T-helper 2 cell treated with Interferon-gamma antibody and Interleukin-4, amounts not matched to agents 5 μg/mL and 100 μg/mL, for 36 hours (primary cell): ENCODE results near the gene ABHD4.

ENCODE experiments used
- DNase-seq: peaks from one replicate; pipeline ENCODE4 v3.0.0; 2021; ENCODE audit warnings: low spot score
- H3K27ac Mint-ChIP-seq: one replicate; pipeline ENCODE4 v1.8.0; 2021; ENCODE audit warnings: mild to moderate bottlenecking, mixed read lengths
- H3K27me3 Mint-ChIP-seq: one replicate; pipeline ENCODE4 v1.8.0; 2021; ENCODE audit warnings: low read depth, mixed read lengths
- H3K36me3 Mint-ChIP-seq: one replicate; pipeline ENCODE4 v1.8.0; 2021; ENCODE audit warnings: low read depth, mixed read lengths
- H3K4me1 Mint-ChIP-seq: one replicate; pipeline ENCODE4 v1.8.0; 2021; ENCODE audit warnings: low read depth, mixed read lengths
- H3K4me3 Mint-ChIP-seq: one replicate; pipeline ENCODE4 v1.8.0; 2022; ENCODE audit warnings: mild to moderate bottlenecking, moderate library complexity, mixed read lengths
- H3K9me3 Mint-ChIP-seq: one replicate; pipeline ENCODE4 v1.8.0; 2021; ENCODE audit warnings: mixed read lengths

The ABHD4 gene

GRCh38 chr14:22589096-22589839 lies 8.8 kb upstream of the ABHD4 start, which contains the start of gene DAD1:
Gene DAD1 (minus strand): TSS chr14:22589224. CDS start chr14:22589157, 67 bp downstream.
- peak within 1 kb of the TSS; percentile 99 for H3K4me3 Mint-ChIP-seq
- H3K36me3 Mint-ChIP-seq: peaks cover 28% of the 10 kb centered on the region
- peak within 1 kb of the TSS; percentile 100 for H3K27ac Mint-ChIP-seq
- peaks cover 5% of the 10 kb centered on the region for H3K27me3 Mint-ChIP-seq
- DNase-seq: peak; percentile 100
- peaks cover 50% of the 10 kb centered on the region for H3K4me1 Mint-ChIP-seq
- H3K9me3 Mint-ChIP-seq: no peaks in the 10 kb centered on the region

DNA sequence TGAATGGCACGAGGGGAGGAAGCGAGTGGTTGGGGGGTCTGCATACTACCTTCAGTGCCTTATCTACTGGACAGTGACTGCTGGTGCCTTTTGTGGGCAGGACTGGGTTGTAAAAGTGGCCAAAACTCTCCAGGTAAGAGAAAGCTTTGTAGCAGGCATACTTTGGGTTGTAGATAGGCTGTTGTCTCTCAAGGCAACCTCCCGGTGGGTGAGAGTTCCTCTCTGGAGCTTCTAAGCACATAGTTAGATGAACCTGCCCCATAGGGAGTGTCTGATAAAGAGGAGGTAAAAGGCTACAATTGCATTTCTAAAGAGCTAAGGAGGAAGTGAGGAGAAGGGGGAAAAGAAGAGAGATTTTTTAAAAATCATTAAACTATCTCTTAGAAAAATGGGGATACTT lies 4.9 kb upstream of the ABHD4 start:
- Mint-ChIP-seq H3K27ac (peak overlapping the region; percentile 47), H3K36me3 (peaks cover 3% of the 10 kb centered on the region), H3K27me3 (peaks cover 8% of the 10 kb centered on the region), H3K4me1 (peaks cover 22% of the 10 kb centered on the region), H3K4me3 (no peak overlapping the region), H3K9me3 (no peaks in the 10 kb centered on the region)
- DNase-seq: no peak

DNA sequence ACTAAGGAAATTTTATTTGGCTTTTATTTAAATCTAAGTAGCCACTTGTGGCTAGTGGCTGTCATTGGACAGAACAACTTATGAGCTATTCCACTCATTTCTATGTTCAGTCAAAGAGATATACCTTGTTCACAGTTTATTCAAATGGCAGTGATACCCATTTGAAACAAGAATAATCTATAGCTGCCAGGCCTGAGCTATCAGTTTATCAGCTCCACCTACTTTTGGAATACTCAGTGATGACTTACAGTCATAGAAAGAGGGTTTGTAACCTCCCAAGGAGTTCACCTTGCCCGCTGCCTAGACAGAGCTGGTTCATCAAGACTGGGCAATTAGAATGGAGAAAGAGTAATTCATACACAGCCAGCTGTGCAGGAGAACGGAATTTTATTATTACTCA lies 4.5 kb upstream of the ABHD4 start:
- H3K27ac Mint-ChIP-seq: no peak overlapping the region

DNA sequence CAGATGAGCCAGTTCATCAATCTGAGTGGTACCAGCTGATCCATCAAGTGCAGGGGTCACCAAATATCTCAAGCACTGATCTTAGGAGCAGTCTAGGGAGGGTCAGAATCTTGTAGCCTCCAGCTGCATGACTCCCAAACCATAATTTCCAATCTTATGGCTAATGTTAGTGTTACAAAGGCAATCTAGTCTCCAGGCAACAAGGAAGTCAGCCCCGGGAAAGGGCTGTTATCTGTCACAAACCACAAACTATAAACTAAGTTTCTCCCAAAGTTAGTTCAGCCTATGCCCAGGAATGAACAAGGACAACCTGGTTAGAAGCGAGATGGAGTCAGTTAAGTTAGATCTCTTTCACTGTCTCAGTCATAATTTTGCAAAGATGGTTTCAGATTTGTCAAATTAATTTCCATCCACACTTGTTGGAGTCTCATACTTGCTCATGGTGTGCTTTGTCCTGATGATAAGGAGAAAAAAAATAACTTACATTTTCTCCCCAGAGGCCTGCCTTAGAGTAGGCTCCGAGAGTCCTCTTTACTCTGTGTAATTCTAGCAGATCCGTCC lies 3.9 kb upstream of the ABHD4 start:
- Mint-ChIP-seq H3K9me3 (no peaks in the 10 kb centered on the region), H3K4me1 (peaks cover 26% of the 10 kb centered on the region), H3K36me3 (no peaks in the 10 kb centered on the region), H3K27me3 (peaks cover 5% of the 10 kb centered on the region), H3K4me3 (no peak overlapping the region), H3K27ac (no peak overlapping the region)
- no peak for DNase-seq

More for the DNA sequence above, 4.5 kb upstream of the ABHD4 start:
- no peaks in the 10 kb centered on the region for H3K9me3 Mint-ChIP-seq
- no peak overlapping the region for H3K4me3 Mint-ChIP-seq
- H3K36me3 Mint-ChIP-seq: peaks cover 1% of the 10 kb centered on the region
- no peak for DNase-seq
- H3K4me1 Mint-ChIP-seq: peaks cover 23% of the 10 kb centered on the region
- H3K27me3 Mint-ChIP-seq: peaks cover 8% of the 10 kb centered on the region

- DNase-seq: no peak
Measured at GRCh38 chr14:22596354-22596879, 1.7 kb upstream of the ABHD4 start.

DNA sequence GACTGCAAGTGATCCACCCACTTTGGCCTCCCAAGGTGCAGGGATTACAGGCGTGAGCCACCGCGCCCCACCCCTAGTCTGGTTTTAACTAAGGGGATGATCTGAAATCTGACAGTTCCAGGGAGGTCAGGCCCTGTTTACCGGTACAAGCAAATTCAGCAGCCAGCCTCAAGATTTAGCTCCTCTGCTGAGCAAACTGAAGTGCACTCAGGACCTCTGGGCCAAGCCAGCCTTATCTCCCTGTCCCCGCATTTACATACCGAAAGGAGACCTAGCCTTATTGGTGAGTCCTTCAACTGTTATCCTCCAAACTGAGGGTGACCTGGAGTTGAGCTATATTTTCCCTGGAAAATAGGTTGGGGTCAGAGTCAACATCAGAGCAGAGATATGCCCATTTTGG lies 835 bp upstream of the ABHD4 start:
- peak overlapping the region; percentile 93 for H3K4me3 Mint-ChIP-seq
- no peak overlapping the region for H3K27ac Mint-ChIP-seq
- H3K36me3 Mint-ChIP-seq: peaks cover 11% of the 10 kb centered on the region
- H3K4me1 Mint-ChIP-seq: peaks cover 32% of the 10 kb centered on the region
- H3K9me3 Mint-ChIP-seq: no peaks in the 10 kb centered on the region
- peaks cover 5% of the 10 kb centered on the region for H3K27me3 Mint-ChIP-seq
- no peak for DNase-seq

More at GRCh38 chr14:22596354-22596879, 1.7 kb upstream of the ABHD4 start:
- Mint-ChIP-seq H3K4me1 (peaks cover 27% of the 10 kb centered on the region), H3K4me3 (no peak overlapping the region), H3K9me3 (no peaks in the 10 kb centered on the region), H3K36me3 (peaks cover 6% of the 10 kb centered on the region), H3K27me3 (peaks cover 5% of the 10 kb centered on the region), H3K27ac (no peak overlapping the region)

GRCh38 chr14:22597771-22598098 lies 365 bp upstream of the ABHD4 start:
- peaks cover 5% of the 10 kb centered on the region for H3K27me3 Mint-ChIP-seq
- peaks cover 15% of the 10 kb centered on the region for H3K36me3 Mint-ChIP-seq
- no peaks in the 10 kb centered on the region for H3K9me3 Mint-ChIP-seq
- peak overlapping the region; percentile 81 for H3K27ac Mint-ChIP-seq
- H3K4me3 Mint-ChIP-seq: peak overlapping the region; percentile 93
- H3K4me1 Mint-ChIP-seq: peaks cover 32% of the 10 kb centered on the region
- DNase-seq: no peak

GRCh38 chr14:22598896-22599244 lies 770 bp downstream of the ABHD4 start:
- peak; percentile 48 for DNase-seq
- Mint-ChIP-seq H3K4me1 (peaks cover 30% of the 10 kb centered on the region), H3K4me3 (peak overlapping the region; percentile 93), H3K27ac (peak overlapping the region; percentile 82), H3K36me3 (peaks cover 21% of the 10 kb centered on the region), H3K27me3 (peaks cover 3% of the 10 kb centered on the region), H3K9me3 (no peaks in the 10 kb centered on the region)

DNA sequence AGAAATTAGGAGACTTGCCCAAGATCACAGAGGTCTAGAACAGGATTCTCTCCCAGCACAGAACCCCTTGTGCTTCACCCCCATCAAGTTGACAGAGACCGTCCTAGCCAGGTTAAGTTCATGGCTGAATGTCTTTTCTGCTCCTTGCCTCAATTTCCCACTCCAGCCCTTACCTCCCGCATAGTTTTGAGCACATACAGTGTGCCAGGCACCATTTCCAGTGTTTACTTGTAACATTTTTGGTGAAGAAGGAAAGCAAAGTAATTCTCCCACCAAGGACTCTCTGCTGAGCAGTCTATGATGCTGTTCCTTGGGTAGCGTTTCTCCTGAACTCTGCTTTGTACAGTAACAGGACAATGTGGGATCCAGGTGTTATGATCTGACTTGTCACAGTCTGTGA lies 1.2 kb downstream of the ABHD4 start:
- DNase-seq: no peak
- Mint-ChIP-seq H3K27me3 (peaks cover 3% of the 10 kb centered on the region), H3K27ac (peak overlapping the region; percentile 9), H3K4me3 (peak overlapping the region; percentile 93), H3K9me3 (no peaks in the 10 kb centered on the region), H3K4me1 (peaks cover 28% of the 10 kb centered on the region), H3K36me3 (peaks cover 21% of the 10 kb centered on the region)

DNA sequence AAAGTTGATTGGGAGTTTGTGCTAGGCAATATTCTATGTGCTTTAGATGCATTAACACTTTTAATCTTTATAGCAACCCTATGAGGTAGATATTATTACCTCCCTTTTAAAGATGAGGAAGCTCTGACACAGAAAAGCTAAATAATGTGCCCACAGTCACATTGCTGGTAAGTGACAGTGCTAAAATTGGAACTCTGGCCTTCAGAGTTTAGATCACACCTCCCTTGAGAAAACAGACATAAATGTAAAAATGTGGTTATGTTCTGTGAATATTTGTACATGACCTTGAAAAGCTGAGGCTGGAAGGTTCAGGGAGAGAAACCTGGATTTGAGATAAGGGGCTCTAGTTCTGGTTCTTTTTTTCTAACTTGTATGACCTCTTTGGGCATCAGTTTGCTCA lies 1.9 kb downstream of the ABHD4 start:
- no peak overlapping the region for H3K27ac Mint-ChIP-seq
- H3K9me3 Mint-ChIP-seq: no peaks in the 10 kb centered on the region
- H3K4me1 Mint-ChIP-seq: peaks cover 28% of the 10 kb centered on the region
- peaks cover 21% of the 10 kb centered on the region for H3K36me3 Mint-ChIP-seq
- H3K4me3 Mint-ChIP-seq: no peak overlapping the region
- peaks cover 3% of the 10 kb centered on the region for H3K27me3 Mint-ChIP-seq
- DNase-seq: no peak

GRCh38 chr14:22601456-22601855 lies 3.4 kb downstream of the ABHD4 start:
- Mint-ChIP-seq H3K4me3 (no peak overlapping the region), H3K27me3 (no peaks in the 10 kb centered on the region), H3K9me3 (no peaks in the 10 kb centered on the region), H3K4me1 (peaks cover 28% of the 10 kb centered on the region), H3K27ac (no peak overlapping the region), H3K36me3 (peaks cover 26% of the 10 kb centered on the region)
- DNase-seq: no peak

DNA sequence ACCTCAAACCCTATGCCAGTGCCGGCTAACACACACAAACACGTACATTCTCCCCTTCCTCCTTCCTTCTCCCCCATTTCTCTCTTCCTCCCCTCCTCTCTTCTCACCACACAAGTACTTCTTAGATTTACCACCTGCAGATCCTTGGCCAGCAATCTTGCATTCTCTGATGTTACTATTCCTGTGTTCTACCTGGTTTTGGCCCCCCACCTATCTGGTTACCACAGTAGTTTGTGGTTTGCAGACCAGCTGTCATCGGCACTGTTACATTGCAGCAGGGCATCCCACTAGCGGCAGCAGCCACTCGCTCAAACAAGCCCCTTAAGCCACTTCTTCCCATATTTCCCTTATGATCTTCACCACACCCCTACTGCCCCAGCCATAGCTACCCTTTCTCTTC lies 3.9 kb downstream of the ABHD4 start:
- H3K9me3 Mint-ChIP-seq: no peaks in the 10 kb centered on the region
- no peak overlapping the region for H3K4me3 Mint-ChIP-seq
- H3K27me3 Mint-ChIP-seq: no peaks in the 10 kb centered on the region
- no peak for DNase-seq
- peaks cover 28% of the 10 kb centered on the region for H3K4me1 Mint-ChIP-seq
- H3K36me3 Mint-ChIP-seq: peaks cover 28% of the 10 kb centered on the region
- H3K27ac Mint-ChIP-seq: no peak overlapping the region

DNA sequence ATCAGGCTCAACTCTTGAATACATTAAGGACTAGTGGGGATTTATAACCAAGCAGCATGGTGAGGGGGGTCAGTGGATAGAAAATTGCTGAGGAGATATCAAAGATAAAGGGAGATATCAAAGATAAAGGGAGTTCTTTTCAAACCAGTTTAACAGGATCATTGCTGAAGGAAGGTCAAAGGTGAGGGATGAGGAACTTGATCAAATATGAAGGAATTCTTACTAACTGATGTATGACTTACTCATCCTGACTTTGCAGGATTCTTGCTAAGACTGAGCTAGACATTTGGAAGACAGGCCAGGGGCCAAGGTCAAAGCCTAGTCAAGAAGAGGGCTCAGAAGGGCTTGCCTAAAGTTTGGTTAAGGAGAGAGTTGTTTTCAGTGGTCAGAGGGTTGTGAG lies 4.8 kb downstream of the ABHD4 start:
- peaks cover 32% of the 10 kb centered on the region for H3K36me3 Mint-ChIP-seq
- H3K27me3 Mint-ChIP-seq: no peaks in the 10 kb centered on the region
- no peaks in the 10 kb centered on the region for H3K9me3 Mint-ChIP-seq
- H3K4me3 Mint-ChIP-seq: no peak overlapping the region
- H3K4me1 Mint-ChIP-seq: peaks cover 25% of the 10 kb centered on the region
- DNase-seq: no peak
- H3K27ac Mint-ChIP-seq: no peak overlapping the region

GRCh38 chr14:22606380-22606779 lies 8.3 kb downstream of the ABHD4 start:
- Mint-ChIP-seq H3K27me3 (no peaks in the 10 kb centered on the region), H3K4me1 (peaks cover 5% of the 10 kb centered on the region), H3K36me3 (peaks cover 43% of the 10 kb centered on the region), H3K27ac (no peak overlapping the region), H3K9me3 (no peaks in the 10 kb centered on the region), H3K4me3 (no peak overlapping the region)
- DNase-seq: no peak
